Breast epithelium (tissue), 4 donors: ENCODE results near the gene MRFAP1L1. TPM values are rescaled to one million over a fixed set of nuclear protein-coding genes. Genes with fewer than 3 reads are reported as not detected.
A peak's percentile ranks its signal among the peaks of the same experiment; 100 is the strongest.

ENCODE experiments used
- DNase-seq, 2 donors: peaks; one replicate each; pipeline ENCODE4 v3.0.0-alpha.2; 2019; ENCODE audit warnings: low spot score in 2 of 2
- H3K27ac ChIP-seq, 2 donors: fragments of 200-600 bp; sonication (generic) in 1 of 2; one replicate each; pipeline ENCODE4 v1.5.1; 2016 to 2019; ENCODE audit warnings: mild to moderate bottlenecking in 1 of 2
- H3K27me3 ChIP-seq, 2 donors: fragments of 200-600 bp; sonication (generic) in 1 of 2; one replicate each; pipeline versions ENCODE4 v1.5.1 to v1.6.0; 2017 to 2019; ENCODE audit warnings: control low read depth in 1 of 2, mild to moderate bottlenecking in 1 of 2
- H3K36me3 ChIP-seq: fragments of 200-600 bp; one replicate; pipeline ENCODE4 v1.5.1; 2019
- H3K4me1 ChIP-seq, 2 donors: fragments of 200-600 bp; sonication (generic); one replicate each; pipeline ENCODE4 v1.5.1; 2016 to 2019; ENCODE audit warnings: control low read depth in 1 of 2
- H3K4me3 ChIP-seq, 3 donors: fragments of 200-600 bp; sonication (generic); 1 replicate in 2 of 3; 2 replicates in 1 of 3; pipeline ENCODE4 v1.5.1; 2016 to 2019; ENCODE audit warnings: mild to moderate bottlenecking in 3 of 3, moderate library complexity in 2 of 3
- H3K9me3 ChIP-seq, 2 donors: fragments of 200-600 bp; sonication (generic) in 1 of 2; one replicate each; pipeline ENCODE4 v1.5.1; 2016 to 2019; ENCODE audit warnings: control low read depth in 1 of 2
- POLR2A ChIP-seq: fragments of 450-650 bp; IDR thresholded peaks from one replicate; pipeline ENCODE4 v1.6.1; 2016; ENCODE audit warnings: antibody characterized with exemption, mild to moderate bottlenecking, moderate library complexity
- POLR2AphosphoS5 ChIP-seq, 3 donors: sonication (generic); formaldehyde crosslinking; IDR thresholded peaks; one replicate each; pipeline ENCODE4 v1.6.1; 2017; ENCODE audit warnings: antibody characterized with exemption in 3 of 3
- intact Hi-C: fragments of 100-400 bp; cut with DNase I; formaldehyde crosslinking; loops from one replicate; pipeline ENCODE4 v1.15.1; 2023; ENCODE audit warnings: low total_unique reads
- total RNA-seq, 3 donors: library from RNA; depleted of rRNA; stranded (reverse); fragments of >200 nt; gene quantifications; one replicate each; pipeline ENCODE4 v1.1.0, GENCODE V29; 2016
- TF ChIP-seq, protein P1 (sequence below), 3 donors: fragments of 450-650 bp; IDR thresholded peaks; one replicate each; pipeline ENCODE4 v1.5.1; 2016 to 2017; ENCODE audit warnings: antibody characterized with exemption in 3 of 3, mild to moderate bottlenecking in 3 of 3, moderate library complexity in 3 of 3

The MRFAP1L1 gene
- total RNA-seq, 3 donors from 2014 or later, result 48.0 to 78.0 (median 70.1) TPM

DNA sequence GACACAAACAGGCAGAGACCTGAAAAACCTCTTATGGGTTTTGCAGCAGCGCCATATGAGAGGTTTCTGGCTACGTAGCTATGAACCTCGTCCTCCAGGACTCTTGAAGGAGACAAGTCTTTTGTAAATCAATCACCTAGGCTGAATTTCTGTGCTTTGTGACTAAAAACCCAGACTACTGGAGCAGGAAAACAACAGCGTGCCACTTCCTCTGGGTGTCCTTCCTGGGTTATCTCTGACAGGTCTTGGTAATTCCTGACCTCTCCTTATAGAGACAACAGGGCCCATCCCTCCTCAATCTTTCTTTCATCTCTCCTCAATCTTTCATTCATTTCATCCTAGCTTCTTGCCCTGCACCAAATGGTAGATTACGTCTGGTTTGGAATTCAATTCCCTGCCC lies 10.3 kb downstream of the MRFAP1L1 start:
- H3K9me3 ChIP-seq, result no peaks in the 10 kb centered on the region
- H3K4me3 ChIP-seq, result no peak overlapping the region
- intact Hi-C loops, result no loop called here
- H3K27ac ChIP-seq, result no peak overlapping the region
- TF ChIP-seq POLR2A, result no peak
- TF ChIP-seq, protein P1, sequence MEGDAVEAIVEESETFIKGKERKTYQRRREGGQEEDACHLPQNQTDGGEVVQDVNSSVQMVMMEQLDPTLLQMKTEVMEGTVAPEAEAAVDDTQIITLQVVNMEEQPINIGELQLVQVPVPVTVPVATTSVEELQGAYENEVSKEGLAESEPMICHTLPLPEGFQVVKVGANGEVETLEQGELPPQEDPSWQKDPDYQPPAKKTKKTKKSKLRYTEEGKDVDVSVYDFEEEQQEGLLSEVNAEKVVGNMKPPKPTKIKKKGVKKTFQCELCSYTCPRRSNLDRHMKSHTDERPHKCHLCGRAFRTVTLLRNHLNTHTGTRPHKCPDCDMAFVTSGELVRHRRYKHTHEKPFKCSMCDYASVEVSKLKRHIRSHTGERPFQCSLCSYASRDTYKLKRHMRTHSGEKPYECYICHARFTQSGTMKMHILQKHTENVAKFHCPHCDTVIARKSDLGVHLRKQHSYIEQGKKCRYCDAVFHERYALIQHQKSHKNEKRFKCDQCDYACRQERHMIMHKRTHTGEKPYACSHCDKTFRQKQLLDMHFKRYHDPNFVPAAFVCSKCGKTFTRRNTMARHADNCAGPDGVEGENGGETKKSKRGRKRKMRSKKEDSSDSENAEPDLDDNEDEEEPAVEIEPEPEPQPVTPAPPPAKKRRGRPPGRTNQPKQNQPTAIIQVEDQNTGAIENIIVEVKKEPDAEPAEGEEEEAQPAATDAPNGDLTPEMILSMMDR (IDR thresholded peaks at IDR 0.05), result no peak
- TF ChIP-seq POLR2AphosphoS5 (IDR thresholded peaks at IDR 0.05), result no peak
- DNase-seq, result no peak
- peaks cover 3 to 15% of the 10 kb centered on the region in 2 donors for H3K4me1 ChIP-seq
- H3K36me3 ChIP-seq, result no peaks in the 10 kb centered on the region
- peaks cover 0 to under 1% of the 10 kb centered on the region in 2 donors for H3K27me3 ChIP-seq

DNA sequence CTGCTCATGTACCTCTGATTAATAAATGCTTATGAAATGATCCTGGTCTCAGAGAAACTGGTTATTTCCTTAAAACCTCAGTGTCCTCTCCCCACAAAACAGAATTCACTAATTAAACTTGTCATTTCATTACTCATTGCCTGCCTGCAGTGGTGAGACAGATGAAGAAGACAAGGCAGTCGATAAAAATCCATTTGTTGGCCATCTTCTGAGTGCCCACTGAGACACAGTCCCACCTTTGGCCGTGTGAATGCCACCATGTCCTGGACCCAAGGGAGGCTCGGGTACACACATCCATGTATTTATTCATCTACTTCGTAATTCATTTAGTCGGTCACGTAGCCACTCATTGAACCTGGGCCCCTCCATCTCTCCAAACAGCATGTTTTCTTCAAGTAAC lies 12.5 kb downstream of the MRFAP1L1 start:
- Histone ChIP-seq H3K4me3 (no peak overlapping the region), H3K9me3 (no peaks in the 10 kb centered on the region), H3K36me3 (no peaks in the 10 kb centered on the region), H3K27me3 (peaks cover 0 to 3% of the 10 kb centered on the region in 2 donors), H3K27ac (peak overlapping the region; percentile 84 to 88), H3K4me1 (peaks cover 3 to 10% of the 10 kb centered on the region in 2 donors)
- TF ChIP-seq, protein P1 (IDR thresholded peaks at IDR 0.05), result no peak
- intact Hi-C loops, result no loop called here
- no peak for DNase-seq

DNA sequence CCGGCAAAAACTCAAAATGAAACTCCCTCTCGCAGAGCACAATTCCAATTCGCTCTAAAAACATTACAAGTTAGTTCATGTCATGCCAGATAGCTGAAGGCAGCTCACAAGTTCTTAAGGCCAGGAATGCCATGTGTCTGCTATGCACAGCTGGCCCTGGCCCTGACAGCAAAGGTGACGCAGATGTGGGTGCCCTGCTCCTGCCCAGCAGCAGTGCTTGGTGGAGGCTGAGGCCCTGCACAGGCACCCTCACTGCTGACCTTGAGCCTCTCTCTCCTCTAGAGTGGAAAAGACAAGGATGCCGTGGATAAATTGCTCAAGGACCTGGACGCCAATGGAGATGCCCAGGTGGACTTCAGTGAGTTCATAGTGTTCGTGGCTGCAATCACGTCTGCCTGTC lies 13.1 kb downstream of the MRFAP1L1 start:
- Histone ChIP-seq H3K36me3 (no peaks in the 10 kb centered on the region), H3K27ac (peak overlapping the region; percentile 84 to 88), H3K27me3 (peaks cover 0 to 3% of the 10 kb centered on the region in 2 donors), H3K9me3 (no peaks in the 10 kb centered on the region), H3K4me3 (peak overlapping the region in 1 of 3 donors; percentile 0), H3K4me1 (peaks cover 3 to 10% of the 10 kb centered on the region in 2 donors)
- DNase-seq, result no peak
- TF ChIP-seq POLR2A, result no peak
- intact Hi-C loops, result no loop called here

DNA sequence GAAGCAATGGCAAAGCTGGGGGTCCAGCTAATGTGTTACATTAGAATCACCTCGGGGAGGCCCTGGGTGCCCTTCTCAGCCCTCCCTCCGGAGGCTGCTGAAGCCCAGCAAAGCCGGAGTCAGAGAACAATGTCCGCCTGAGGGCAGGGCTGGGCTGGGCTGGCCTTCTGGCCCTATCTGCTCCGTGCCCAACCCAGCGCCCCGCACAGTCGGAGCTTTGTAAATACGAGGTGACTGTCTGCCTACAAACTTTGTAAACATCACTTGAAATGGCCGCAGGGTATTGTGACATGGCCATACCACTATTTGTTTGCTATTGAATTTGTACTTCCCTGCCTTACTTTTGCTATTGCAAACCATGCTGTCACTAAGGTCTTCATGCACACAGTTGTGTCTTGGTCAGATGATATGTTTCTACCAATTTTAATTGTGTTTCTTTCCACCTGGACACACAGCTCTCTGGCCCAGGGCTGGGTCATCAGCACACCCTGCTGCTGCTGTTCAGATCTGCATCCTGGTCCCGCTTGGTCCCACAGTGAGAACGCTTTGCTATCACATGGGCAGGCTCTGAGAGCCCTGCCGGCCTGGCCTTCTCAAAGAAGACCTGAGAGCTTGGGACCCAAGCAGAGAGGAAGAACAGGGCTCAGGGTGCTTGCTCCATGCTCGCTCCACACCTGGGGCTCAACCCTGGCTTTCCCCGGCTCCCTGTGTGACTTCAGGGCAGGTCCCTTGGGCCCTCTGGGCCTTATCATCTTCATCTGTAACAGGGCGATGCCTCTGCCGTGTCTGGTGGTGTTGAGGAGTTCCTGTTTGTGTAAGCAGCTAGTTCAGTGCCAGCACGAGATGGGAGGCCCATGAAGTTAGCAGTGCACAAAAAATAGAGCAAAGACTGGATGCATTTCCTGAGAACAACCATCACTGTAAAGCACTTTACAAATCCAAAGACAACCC lies 13.7 kb downstream of the MRFAP1L1 start:
- Histone ChIP-seq H3K4me3 (peak overlapping the region in 1 of 3 donors; percentile 22), H3K27me3 (peaks cover 0 to 3% of the 10 kb centered on the region in 2 donors), H3K4me1 (peaks cover 3 to 10% of the 10 kb centered on the region in 2 donors), H3K27ac (peak overlapping the region; percentile 84 to 88), H3K36me3 (no peaks in the 10 kb centered on the region), H3K9me3 (no peaks in the 10 kb centered on the region)
- peak; percentile 62 to 92 for DNase-seq
- intact Hi-C loops, result no loop called here
- TF ChIP-seq, protein P1 (IDR thresholded peaks at IDR 0.05), result no peak
- TF ChIP-seq POLR2AphosphoS5 (IDR thresholded peaks at IDR 0.05) (no peak), POLR2A (no peak)

DNA sequence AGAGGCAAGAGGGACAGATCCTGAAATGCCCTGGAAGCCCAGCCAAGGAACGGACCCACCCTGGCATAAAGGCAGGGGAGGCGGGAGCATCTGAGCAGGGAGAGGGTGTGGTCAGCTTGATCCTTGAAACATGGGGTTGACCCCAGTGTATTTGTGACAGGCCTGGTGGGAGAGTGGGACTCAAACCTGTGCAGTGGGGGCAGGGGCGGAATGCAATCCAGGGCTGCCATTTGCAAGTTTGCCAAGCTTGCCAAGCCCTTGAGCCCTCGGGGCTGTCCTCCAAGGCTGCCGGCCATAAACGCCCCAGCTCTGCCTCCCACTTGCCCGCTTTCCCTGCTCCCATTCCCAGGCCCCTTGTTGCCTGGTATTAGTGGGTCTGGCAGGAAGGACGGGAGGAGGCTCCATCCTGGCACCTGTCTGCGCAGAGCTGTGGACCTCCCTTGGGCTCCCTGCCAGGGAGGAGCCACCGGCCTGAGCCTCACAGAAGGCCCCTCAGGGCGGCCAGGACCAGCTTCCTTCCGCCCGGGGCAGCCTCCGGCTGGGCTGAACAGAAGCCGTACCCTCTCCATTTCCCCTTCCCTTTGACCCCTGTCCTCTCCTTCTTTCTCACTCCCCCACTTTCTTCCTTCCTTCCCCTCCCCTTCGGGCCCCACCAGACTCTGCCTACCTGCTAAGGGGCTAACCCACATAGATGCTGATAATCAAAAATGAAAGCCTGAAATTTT lies 15.3 kb downstream of the MRFAP1L1 start:
- no peak overlapping the region for H3K4me3 ChIP-seq
- no peak for DNase-seq
- peaks cover 0 to 3% of the 10 kb centered on the region in 2 donors for H3K27me3 ChIP-seq
- H3K27ac ChIP-seq, result peak overlapping the region; percentile 33 to 43
- no peaks in the 10 kb centered on the region for H3K9me3 ChIP-seq
- TF ChIP-seq, protein P1 (IDR thresholded peaks at IDR 0.05), result no peak
- no peak for TF ChIP-seq POLR2AphosphoS5 (IDR thresholded peaks at IDR 0.05)
- no peak for TF ChIP-seq POLR2A
- intact Hi-C loops, result no loop called here
- H3K36me3 ChIP-seq, result no peaks in the 10 kb centered on the region
- H3K4me1 ChIP-seq, result peaks cover 4 to 10% of the 10 kb centered on the region in 2 donors
